Testis (tissue), 3 donors: ENCODE measurements around the gene PCSK2. TPM values are rescaled to one million over a fixed set of nuclear protein-coding genes. Genes with fewer than 3 reads are reported as not detected.

ENCODE experiments used
- DNase-seq: peaks from one replicate; pipeline ENCODE4 v3.0.0-alpha.2; 2019
- H3K27ac ChIP-seq, 2 donors: fragments of 200-600 bp; sonication (generic); one replicate each; pipeline ENCODE4 v1.5.1; 2019
- H3K27me3 ChIP-seq: fragments of 200-600 bp; sonication (generic); one replicate; pipeline ENCODE4 v1.5.1; 2019
- H3K36me3 ChIP-seq: fragments of 200-600 bp; sonication (generic); one replicate; pipeline ENCODE4 v1.5.1; 2017; ENCODE audit warnings: low read depth; ENCODE audit errors: missing control alignments
- H3K4me1 ChIP-seq: fragments of 200-600 bp; sonication (generic); one replicate; pipeline ENCODE4 v1.5.1; 2019
- H3K4me3 ChIP-seq, 2 donors: fragments of 200-600 bp; sonication (generic); one replicate each; pipeline ENCODE4 v1.5.1; 2017 to 2019
- H3K9me3 ChIP-seq: fragments of 200-600 bp; sonication (generic); one replicate; pipeline ENCODE4 v1.5.1; 2017
- CTCF ChIP-seq, 3 experiments: fragments of 450-650 bp in 2 of 3; fragments of 200-600 bp in 1 of 3; sonication (generic) in 1 of 3; IDR thresholded peaks; one replicate each; pipeline ENCODE4 v1.5.1; 2016 to 2019; ENCODE audit warnings: antibody characterized with exemption in 3 of 3, mild to moderate bottlenecking in 2 of 3, moderate library complexity in 1 of 3
- POLR2A ChIP-seq: fragments of 450-650 bp; IDR thresholded peaks from one replicate; pipeline ENCODE4 v1.6.1; 2017; ENCODE audit warnings: antibody characterized with exemption, mild to moderate bottlenecking, moderate library complexity
- WGBS, 2 donors: methylation state at CpG; one replicate each; pipeline ENCODE4 v1.1.5; 2018; 5-methylcytosine and 5-hydroxymethylcytosine counted together
- intact Hi-C: fragments of 100-400 bp; cut with DNase I; formaldehyde crosslinking; loops from one replicate; pipeline ENCODE4 v1.15.1; 2023; ENCODE audit warnings: low total_unique reads
- polyA plus RNA-seq: library from polyadenylated mRNA; stranded (reverse); fragments of 350-450 nt; fragmentation: Illumina TruSeq; extraction: RNeasy Lipid Tissue Mini Kit (QIAGEN cat#74804); gene quantifications from one replicate; pipeline ENCODE4 v1.2.3, GENCODE V29; 2014; ENCODE audit warnings: low read depth, low replicate concordance; ENCODE audit not compliant: insufficient read depth
- total RNA-seq, 2 donors: library from RNA; depleted of rRNA; stranded (reverse); fragments of >200 nt; gene quantifications; one replicate each; pipeline ENCODE4 v1.2.3, GENCODE V29; 2016

The PCSK2 gene
- total and polyA plus RNA-seq, 3 donors from 2014 or later, result 5.1 to 40.5 (median 11.7) TPM

- Histone ChIP-seq H3K4me3 (no peak overlapping the region), H3K9me3 (no peaks in the 10 kb centered on the region), H3K36me3 (no peaks in the 10 kb centered on the region), H3K4me1 (no peaks in the 10 kb centered on the region), H3K27ac (no peak overlapping the region), H3K27me3 (no peaks in the 10 kb centered on the region)
- DNase-seq, result no peak
- intact Hi-C loops, result no loop called here
- WGBS, 2 donors, result 94 to 95% methylated on average over 10 of the region's 10 CpGs
- no peak for TF ChIP-seq POLR2A
- TF ChIP-seq CTCF (IDR thresholded peaks at IDR 0.05), result no peak
These were observed 238.4 kb downstream of the PCSK2 start for GRCh38 chr20:17465236-17465635.

GRCh38 chr20:17466641-17467040 is 239.8 kb downstream of the PCSK2 start:
- WGBS, 2 donors, result 83 to 97% methylated on average over 7 of the region's 7 CpGs
- Histone ChIP-seq H3K27ac (no peak overlapping the region), H3K9me3 (no peaks in the 10 kb centered on the region), H3K4me3 (no peak overlapping the region), H3K36me3 (no peaks in the 10 kb centered on the region), H3K4me1 (no peaks in the 10 kb centered on the region), H3K27me3 (no peaks in the 10 kb centered on the region)
- intact Hi-C loops, result no loop called here
- no peak for DNase-seq
- TF ChIP-seq CTCF (IDR thresholded peaks at IDR 0.05), result no peak
- no peak for TF ChIP-seq POLR2A

- no peaks in the 10 kb centered on the region for H3K36me3 ChIP-seq
- H3K9me3 ChIP-seq, result no peaks in the 10 kb centered on the region
- no peaks in the 10 kb centered on the region for H3K4me1 ChIP-seq
- intact Hi-C loops, result no loop called here
- no peak overlapping the region for H3K4me3 ChIP-seq
- H3K27ac ChIP-seq, result no peak overlapping the region
- H3K27me3 ChIP-seq, result no peaks in the 10 kb centered on the region
- no peak for TF ChIP-seq CTCF (IDR thresholded peaks at IDR 0.05)
- no peak for TF ChIP-seq POLR2A
- no peak for DNase-seq
- 91 to 93% methylated on average over 4 of the region's 4 CpGs for WGBS, 2 donors
These were observed 240.3 kb downstream of the PCSK2 start for GRCh38 chr20:17467120-17467655.

- Histone ChIP-seq H3K4me3 (no peak overlapping the region), H3K9me3 (no peaks in the 10 kb centered on the region), H3K27ac (no peak overlapping the region), H3K27me3 (no peaks in the 10 kb centered on the region), H3K36me3 (no peaks in the 10 kb centered on the region), H3K4me1 (no peaks in the 10 kb centered on the region)
- DNase-seq, result no peak
- no peak for TF ChIP-seq POLR2A
- no peak for TF ChIP-seq CTCF (IDR thresholded peaks at IDR 0.05)
- intact Hi-C loops, result no loop called here
- 21 to 69% methylated on average over 2 to 17 of the region's 24 CpGs for WGBS, 2 donors
These were observed 241.4 kb downstream of the PCSK2 start for GRCh38 chr20:17468073-17468840.
